ENCODE measurements around the gene AMN1.
"Not testable (repeated sequence)": the region's sequence is repeated elsewhere in the genome, so short reads cannot be mapped to it uniquely, and the experiment has no call there.

The AMN1 gene

GRCh38 chr12:31689921-31690320 lies 38.9 kb downstream of the AMN1 start:
- not testable (repeated sequence) for H3K9me3 Mint-ChIP-seq; H3K36me3 Mint-ChIP-seq (ENCODE audit: low read depth); H3K4me1 Mint-ChIP-seq (ENCODE audit: low read depth); H3K4me3 Mint-ChIP-seq; H3K27me3 Mint-ChIP-seq; H3K27ac Mint-ChIP-seq
- intact Hi-C loops (cut with micrococcal nuclease) = loop anchor here (10.0 kb wide), 2 partner anchors 95 to 145 kb away; no protein-coding TSS in a partner anchor

- no peaks in the 10 kb centered on the region for H3K27me3 Mint-ChIP-seq
- peak overlapping the region; percentile 60 for H3K4me3 Mint-ChIP-seq
- H3K4me1 Mint-ChIP-seq (ENCODE audit: low read depth) = peaks cover 14% of the 10 kb centered on the region
- intact Hi-C loops (cut with micrococcal nuclease) = loop anchor here (2.0 to 10.0 kb wide), 5 partner anchors 42 to 420 kb away; partner anchors contain the start of genes AMN1, BICD1 and RESF1
- H3K9me3 Mint-ChIP-seq = peaks cover 14% of the 10 kb centered on the region
- peak overlapping the region; percentile 89 for H3K27ac Mint-ChIP-seq
- peaks cover 17% of the 10 kb centered on the region for H3K36me3 Mint-ChIP-seq (ENCODE audit: low read depth)
These were observed 41.7 kb downstream of the AMN1 start for GRCh38 chr12:31687101-31687527.

- peaks cover 17% of the 10 kb centered on the region for H3K9me3 Mint-ChIP-seq
- no peak overlapping the region for H3K4me3 Mint-ChIP-seq
- peaks cover 15% of the 10 kb centered on the region for H3K4me1 Mint-ChIP-seq (ENCODE audit: low read depth)
- H3K27ac Mint-ChIP-seq = peak overlapping the region; percentile 89
- intact Hi-C loops (cut with micrococcal nuclease) = loop anchor here (2.0 to 10.0 kb wide), 5 partner anchors 43 to 421 kb away; partner anchors contain the start of genes AMN1, BICD1 and RESF1
- H3K36me3 Mint-ChIP-seq (ENCODE audit: low read depth) = peaks cover 19% of the 10 kb centered on the region
- no peaks in the 10 kb centered on the region for H3K27me3 Mint-ChIP-seq
These were observed 43.0 kb downstream of the AMN1 start for GRCh38 chr12:31685801-31686200.

- H3K4me1 Mint-ChIP-seq (ENCODE audit: low read depth) = peaks cover 23% of the 10 kb centered on the region
- H3K9me3 Mint-ChIP-seq = peaks cover 17% of the 10 kb centered on the region
- H3K36me3 Mint-ChIP-seq (ENCODE audit: low read depth) = peaks cover 19% of the 10 kb centered on the region
- intact Hi-C loops (cut with micrococcal nuclease) = loop anchor here (5.0 to 10.0 kb wide), 4 partner anchors 102 to 630 kb away; no protein-coding TSS in a partner anchor
- H3K4me3 Mint-ChIP-seq = no peak overlapping the region
- peak overlapping the region; percentile 70 for H3K27ac Mint-ChIP-seq
- H3K27me3 Mint-ChIP-seq = no peaks in the 10 kb centered on the region
These were observed 46.5 kb downstream of the AMN1 start for GRCh38 chr12:31682136-31682962.

GRCh38 chr12:31672521-31672920 lies 56.3 kb downstream of the AMN1 start:
- H3K27ac Mint-ChIP-seq = no peak overlapping the region
- intact Hi-C loops (cut with micrococcal nuclease) = no loop called here
- peaks cover 17% of the 10 kb centered on the region for H3K36me3 Mint-ChIP-seq (ENCODE audit: low read depth)
- H3K4me1 Mint-ChIP-seq (ENCODE audit: low read depth) = peaks cover 2% of the 10 kb centered on the region
- H3K27me3 Mint-ChIP-seq = no peaks in the 10 kb centered on the region
- no peak overlapping the region for H3K4me3 Mint-ChIP-seq
- peaks cover 11% of the 10 kb centered on the region for H3K9me3 Mint-ChIP-seq

- intact Hi-C loops (cut with micrococcal nuclease) = not testable (repeated sequence)
These were observed 59.2 kb downstream of the AMN1 start for GRCh38 chr12:31669582-31669981.

GRCh38 chr12:31669020-31669419 lies 59.8 kb downstream of the AMN1 start:
- Mint-ChIP-seq H3K36me3 (ENCODE audit: low read depth) (peaks cover 26% of the 10 kb centered on the region), H3K27ac (no peak overlapping the region), H3K4me1 (ENCODE audit: low read depth) (no peaks in the 10 kb centered on the region), H3K27me3 (no peaks in the 10 kb centered on the region), H3K9me3 (peaks cover 23% of the 10 kb centered on the region), H3K4me3 (no peak overlapping the region)
- intact Hi-C loops (cut with micrococcal nuclease) = no loop called here

More at GRCh38 chr12:31669582-31669981, 59.2 kb downstream of the AMN1 start:
- Mint-ChIP-seq H3K36me3 (ENCODE audit: low read depth) (peaks cover 26% of the 10 kb centered on the region), H3K9me3 (peaks cover 23% of the 10 kb centered on the region)
- H3K4me1 Mint-ChIP-seq (ENCODE audit: low read depth); H3K27ac Mint-ChIP-seq; H3K27me3 Mint-ChIP-seq; H3K4me3 Mint-ChIP-seq: not testable (repeated sequence)

GRCh38 chr12:31664038-31664437 lies 64.8 kb downstream of the AMN1 start:
- H3K4me3 Mint-ChIP-seq = no peak overlapping the region

GRCh38 chr12:31663576-31663975 lies 65.2 kb downstream of the AMN1 start:
- Mint-ChIP-seq H3K27ac (no peak overlapping the region), H3K36me3 (ENCODE audit: low read depth) (peaks cover 28% of the 10 kb centered on the region), H3K4me3 (no peak overlapping the region), H3K4me1 (ENCODE audit: low read depth) (peaks cover 15% of the 10 kb centered on the region), H3K9me3 (peaks cover 15% of the 10 kb centered on the region), H3K27me3 (no peaks in the 10 kb centered on the region)
- intact Hi-C loops (cut with micrococcal nuclease) = no loop called here

More at GRCh38 chr12:31664038-31664437, 64.8 kb downstream of the AMN1 start:
- Mint-ChIP-seq H3K9me3 (peaks cover 19% of the 10 kb centered on the region), H3K4me1 (ENCODE audit: low read depth) (peaks cover 13% of the 10 kb centered on the region), H3K27ac (no peak overlapping the region), H3K27me3 (no peaks in the 10 kb centered on the region), H3K36me3 (ENCODE audit: low read depth) (peaks cover 32% of the 10 kb centered on the region)
- intact Hi-C loops (cut with micrococcal nuclease) = no loop called here

GRCh38 chr12:31662176-31662849 lies 66.5 kb downstream of the AMN1 start:
- Mint-ChIP-seq H3K9me3 (peaks cover 12% of the 10 kb centered on the region), H3K36me3 (ENCODE audit: low read depth) (peaks cover 27% of the 10 kb centered on the region), H3K27ac (peak overlapping the region; percentile 27), H3K27me3 (no peaks in the 10 kb centered on the region), H3K4me3 (no peak overlapping the region), H3K4me1 (ENCODE audit: low read depth) (peaks cover 19% of the 10 kb centered on the region)
- intact Hi-C loops (cut with micrococcal nuclease) = no loop called here

GRCh38 chr12:31659087-31659942 lies 69.5 kb downstream of the AMN1 start, which contains the start of gene ETFBKMT:
ETFBKMT (plus strand) TSS chr12:31659688; CDS start chr12:31661954, 2,266 bp downstream.
- Mint-ChIP-seq H3K27me3 (no peaks in the 10 kb centered on the region), H3K9me3 (no peaks in the 10 kb centered on the region), H3K4me3 (peak within 1 kb of the TSS; percentile 82), H3K4me1 (ENCODE audit: low read depth) (peaks cover 25% of the 10 kb centered on the region), H3K36me3 (ENCODE audit: low read depth) (peaks cover 18% of the 10 kb centered on the region), H3K27ac (peak within 1 kb of the TSS; percentile 98)
- intact Hi-C loops (cut with micrococcal nuclease) = loop anchor here (10.0 kb wide), 1 partner anchor 1015 kb away; the partner anchor contains the start of gene DNM1L

- Mint-ChIP-seq H3K36me3 (ENCODE audit: low read depth) (peaks cover 18% of the 10 kb centered on the region), H3K4me1 (ENCODE audit: low read depth) (peaks cover 32% of the 10 kb centered on the region), H3K27me3 (no peaks in the 10 kb centered on the region), H3K27ac (peak overlapping the region; percentile 98), H3K4me3 (peak overlapping the region; percentile 82), H3K9me3 (no peaks in the 10 kb centered on the region)
- intact Hi-C loops (cut with micrococcal nuclease) = loop anchor here (10.0 kb wide), 1 partner anchor 1016 kb away; the partner anchor contains the start of gene DNM1L
These were observed 70.2 kb downstream of the AMN1 start for GRCh38 chr12:31658471-31659086.

- peaks cover 34% of the 10 kb centered on the region for H3K4me1 Mint-ChIP-seq (ENCODE audit: low read depth)
- no peak overlapping the region for H3K27ac Mint-ChIP-seq
- no peaks in the 10 kb centered on the region for H3K9me3 Mint-ChIP-seq
- H3K36me3 Mint-ChIP-seq (ENCODE audit: low read depth) = peaks cover 6% of the 10 kb centered on the region
- intact Hi-C loops (cut with micrococcal nuclease) = loop anchor here (10.0 kb wide), 1 partner anchor 1019 kb away; the partner anchor contains the start of gene DNM1L
- H3K4me3 Mint-ChIP-seq = no peak overlapping the region
- H3K27me3 Mint-ChIP-seq = no peaks in the 10 kb centered on the region
These were observed 73.0 kb downstream of the AMN1 start for GRCh38 chr12:31655792-31656191.

Measured in dendritic cell treated with granulocyte-macrophage colony-stimulating factor and Interleukin-4, amounts not matched to agents 40 ng/mL and 50 ng/mL, for 4 days (primary cell).